Kidney epithelial cell (primary cell): ENCODE results near the gene IGSF9B. TPM values are rescaled to one million over a fixed set of nuclear protein-coding genes. Genes with fewer than 3 reads are reported as not detected.

Experiments
- DNase-seq: peaks from one replicate; pipeline ENCODE4 v3.0.0-alpha.2; 2010; ENCODE audit warnings: low read depth
- H3K27me3 ChIP-seq: 2 replicates; pipeline ENCODE4 v1.6.0; 2011; ENCODE audit warnings: low read length; ENCODE audit not compliant: control insufficient read depth, insufficient read depth
- H3K36me3 ChIP-seq: 2 replicates; pipeline ENCODE4 v1.5.1; 2011; ENCODE audit warnings: low read length; ENCODE audit not compliant: control insufficient read depth, insufficient read depth
- H3K4me3 ChIP-seq: 2 replicates; pipeline ENCODE4 v1.5.1; 2011; ENCODE audit warnings: low read depth, mild to moderate bottlenecking, control low read depth, low read length
- CTCF ChIP-seq: IDR thresholded peaks from 2 replicates; pipeline ENCODE4 v1.5.1; 2011; ENCODE audit warnings: mild to moderate bottlenecking, moderate library complexity, low read length, control low read depth, inconsistent platforms; ENCODE audit not compliant: insufficient read depth, poor library complexity, severe bottlenecking
- total RNA-seq: library from RNA; depleted of rRNA; stranded (reverse); fragments of >200 nt; gene quantifications from 2 replicates; pipeline ENCODE4 v1.2.3, GENCODE V29; 2015

Gene IGSF9B
- total RNA-seq, 1 donor from 2014 or later = 5.9 TPM

DNA sequence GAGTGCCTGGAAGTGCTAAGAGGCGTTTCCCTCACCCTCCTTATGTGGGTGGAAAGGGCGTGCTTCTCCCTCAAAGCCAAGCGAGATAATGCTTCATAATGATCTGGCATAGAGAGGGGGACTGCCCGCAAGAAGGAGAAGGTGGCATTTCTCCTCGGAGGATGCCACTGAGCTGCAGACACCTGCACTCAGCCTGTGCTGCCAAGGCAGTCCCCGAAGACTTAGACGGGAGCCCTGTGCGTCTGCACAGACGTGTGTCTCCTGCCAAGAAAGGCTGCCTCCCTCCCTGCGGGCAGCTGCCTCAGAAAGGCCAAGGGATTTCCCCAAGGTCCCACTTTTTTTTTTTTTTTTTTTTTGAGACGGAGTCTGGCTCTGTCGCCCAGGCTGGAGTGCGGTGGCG lies 63.4 kb downstream of the IGSF9B start:
- DNase-seq = no peak
- no peak for TF ChIP-seq CTCF
- Histone ChIP-seq H3K4me3 (no peak overlapping the region), H3K27me3 (peaks cover 2% of the 10 kb centered on the region), H3K36me3 (no peaks in the 10 kb centered on the region)

DNA sequence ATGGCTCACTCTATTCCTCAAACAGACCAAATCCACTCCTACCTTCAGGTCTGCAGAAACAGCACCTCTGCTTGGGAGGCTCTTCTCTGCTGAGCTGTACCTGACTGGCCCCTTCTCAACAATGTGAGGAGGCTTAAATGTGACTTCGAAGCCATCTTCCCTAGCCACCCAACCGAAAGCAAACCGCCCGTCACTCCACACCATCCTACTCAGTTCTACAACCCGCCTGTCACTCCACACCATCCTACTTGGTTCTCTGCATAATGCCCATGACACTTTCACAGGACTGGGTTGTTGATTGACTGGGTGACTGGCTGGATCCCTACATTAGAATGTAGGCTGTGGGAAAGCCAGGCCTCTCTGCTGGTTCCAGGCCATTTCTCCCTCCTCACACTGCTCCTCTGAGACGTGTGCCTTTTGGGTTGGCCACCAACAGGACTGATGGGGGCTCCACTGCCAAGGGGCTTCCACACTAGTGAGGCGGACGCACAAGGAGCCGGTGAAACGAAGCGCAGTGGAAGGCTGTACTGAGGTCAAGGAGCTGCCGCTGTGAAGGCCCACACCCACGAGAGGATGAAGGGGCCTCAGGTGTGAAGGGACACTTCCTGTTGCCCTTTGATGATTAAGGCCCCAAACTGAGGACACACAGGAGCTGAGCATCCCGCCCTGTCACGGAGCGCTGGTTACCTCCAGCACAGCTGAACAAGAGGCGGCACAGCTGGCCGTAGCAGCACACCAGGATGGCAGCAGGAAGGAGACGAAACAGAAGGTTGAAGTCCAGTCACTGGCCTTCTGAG lies 64.0 kb downstream of the IGSF9B start:
- peaks cover 2% of the 10 kb centered on the region for H3K27me3 ChIP-seq
- no peak for TF ChIP-seq CTCF
- no peaks in the 10 kb centered on the region for H3K36me3 ChIP-seq
- no peak for DNase-seq
- no peak overlapping the region for H3K4me3 ChIP-seq

DNA sequence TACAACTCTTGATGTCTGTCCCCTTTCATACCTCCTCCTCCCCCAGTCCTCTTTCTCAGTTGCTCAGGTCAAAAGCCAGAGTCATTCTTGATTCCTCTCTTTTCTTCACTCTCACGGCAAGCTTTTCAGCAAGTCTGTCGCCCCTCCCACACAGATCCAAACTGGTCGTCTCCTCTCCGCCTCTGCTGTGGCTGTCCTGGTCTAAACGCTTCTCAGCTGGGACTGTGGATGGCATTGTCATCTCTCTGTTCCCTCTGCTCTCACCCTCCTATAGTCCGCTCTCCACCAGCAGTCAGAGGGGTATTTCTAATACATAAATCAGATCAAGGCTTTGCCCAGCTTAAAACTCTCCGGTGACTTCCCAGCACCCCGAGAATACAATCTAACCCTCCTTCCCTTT lies 64.6 kb downstream of the IGSF9B start:
- Histone ChIP-seq H3K27me3 (peaks cover 2% of the 10 kb centered on the region), H3K4me3 (no peak overlapping the region), H3K36me3 (no peaks in the 10 kb centered on the region)
- no peak for DNase-seq
- TF ChIP-seq CTCF = no peak

DNA sequence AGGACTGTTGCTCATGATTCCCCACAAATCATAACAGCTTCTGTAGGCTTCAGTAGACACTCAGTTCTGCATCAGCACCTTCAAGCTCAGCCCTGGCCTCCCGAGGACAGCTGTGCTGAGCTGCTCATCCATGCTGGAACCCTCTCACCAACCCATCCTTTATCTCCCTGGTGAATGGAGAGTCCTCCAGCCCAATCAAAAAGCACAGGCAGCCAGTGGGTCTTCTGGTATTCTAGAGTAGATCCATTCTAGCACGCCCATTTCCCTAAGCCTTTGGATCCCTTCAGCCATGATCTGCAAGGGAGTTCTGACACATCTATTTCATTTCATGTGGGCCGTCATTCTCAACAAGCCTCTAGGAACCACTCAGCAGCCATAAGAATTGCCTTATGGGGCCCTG lies 66.9 kb downstream of the IGSF9B start:
- Histone ChIP-seq H3K36me3 (no peaks in the 10 kb centered on the region), H3K4me3 (no peak overlapping the region), H3K27me3 (peaks cover 2% of the 10 kb centered on the region)
- TF ChIP-seq CTCF = no peak
- DNase-seq = no peak

GRCh38 chr11:133889188-133889587 lies 67.6 kb downstream of the IGSF9B start:
- Histone ChIP-seq H3K27me3 (peaks cover 2% of the 10 kb centered on the region), H3K36me3 (no peaks in the 10 kb centered on the region), H3K4me3 (no peak overlapping the region)
- DNase-seq = no peak
- no peak for TF ChIP-seq CTCF

- Histone ChIP-seq H3K27me3 (peaks cover 2% of the 10 kb centered on the region), H3K4me3 (no peak overlapping the region), H3K36me3 (no peaks in the 10 kb centered on the region)
- TF ChIP-seq CTCF = no peak
- no peak for DNase-seq
Observed at GRCh38 chr11:133887692-133888332, 69.0 kb downstream of the IGSF9B start.
